Renal cortex interstitium (tissue), 11 donors: Measurements from ENCODE around the gene GRM4. TPM values are rescaled to one million over a fixed set of nuclear protein-coding genes. Genes with fewer than 3 reads are reported as not detected.
"Not testable (repeated sequence)": the region's sequence is repeated elsewhere in the genome, so short reads cannot be mapped to it uniquely, and the experiment has no call there.

Source experiments
- DNase-seq, 11 donors: peaks; one replicate each; pipeline ENCODE4 v3.0.0-alpha.2; 2013; ENCODE audit warnings: low read depth in 9 of 11, low spot score in 4 of 11; ENCODE audit errors: extremely low read depth in 1 of 11
- polyA plus RNA-seq, 3 donors: library from polyadenylated mRNA; unstranded; fragments of 120-200 nt; gene quantifications; one replicate each; pipeline ENCODE4 v1.2.1, GENCODE V29; 2013; ENCODE audit not compliant: insufficient read length in 3 of 3

Gene GRM4
- polyA plus RNA-seq, 3 donors = 0.53 to 0.74 (median 0.53) TPM

- no peak for DNase-seq
Observed at GRCh38 chr6:34020807-34021553, 124.9 kb downstream of the GRM4 start.

GRCh38 chr6:34020278-34020677, 125.6 kb downstream of the GRM4 start:
- no peak for DNase-seq

- no peak for DNase-seq
Observed at GRCh38 chr6:34018961-34019606, 126.8 kb downstream of the GRM4 start.

DNA sequence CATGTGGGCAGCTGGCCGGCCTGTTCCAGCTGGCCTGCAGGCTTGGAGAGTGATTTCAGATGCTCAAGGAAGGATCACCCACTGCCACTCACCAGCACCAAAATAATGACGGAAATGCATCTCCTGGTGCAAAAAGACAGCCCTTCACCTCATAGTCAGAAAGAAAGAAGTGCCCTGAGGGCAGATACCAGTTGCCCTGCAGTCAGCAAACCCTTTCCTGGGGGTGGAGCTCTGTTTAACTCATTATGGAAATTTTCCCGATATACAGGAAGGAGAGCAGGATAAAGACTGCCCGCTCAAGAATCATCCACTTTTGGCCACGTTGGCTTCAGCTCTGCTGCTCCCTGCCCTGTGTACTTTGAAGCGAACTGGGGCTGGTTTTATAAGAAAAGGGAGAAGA, 127.9 kb downstream of the GRM4 start:
- no peak for DNase-seq

DNA sequence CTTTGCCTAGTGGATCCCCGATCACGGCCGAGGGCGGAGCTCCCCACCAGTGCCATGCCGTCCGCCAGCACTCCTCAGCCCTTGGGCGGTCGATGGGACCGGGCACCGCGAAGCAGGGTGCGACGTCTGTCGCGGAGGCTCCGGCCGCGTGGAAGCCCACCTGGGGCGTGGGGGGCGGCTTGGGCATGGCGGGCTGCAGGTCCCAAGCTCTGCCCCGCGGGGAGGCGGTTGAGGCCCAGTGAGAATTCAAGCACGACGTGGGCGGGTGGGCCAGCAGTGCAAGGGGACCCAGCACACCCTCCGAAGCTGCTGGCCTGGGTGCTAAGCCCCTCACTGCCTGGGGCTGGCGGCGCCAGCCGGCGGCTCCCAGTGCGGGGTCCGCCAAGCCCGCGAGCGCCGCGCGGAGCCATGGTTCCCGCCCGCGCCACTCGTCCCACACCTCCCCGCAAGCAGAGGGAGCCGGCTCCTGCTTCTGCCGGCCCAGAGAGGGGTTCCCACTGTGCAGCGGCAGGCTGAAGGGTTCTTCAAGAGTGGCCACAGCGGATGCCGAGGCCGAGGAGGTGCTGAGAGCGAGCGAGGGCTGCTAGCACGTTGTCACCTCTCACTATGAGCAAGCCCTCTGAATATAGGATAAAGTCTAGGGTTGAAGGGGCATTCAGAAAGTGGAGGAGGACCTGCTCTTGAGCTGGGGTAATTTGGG, 128.6 kb downstream of the GRM4 start:
- no peak for DNase-seq

DNA sequence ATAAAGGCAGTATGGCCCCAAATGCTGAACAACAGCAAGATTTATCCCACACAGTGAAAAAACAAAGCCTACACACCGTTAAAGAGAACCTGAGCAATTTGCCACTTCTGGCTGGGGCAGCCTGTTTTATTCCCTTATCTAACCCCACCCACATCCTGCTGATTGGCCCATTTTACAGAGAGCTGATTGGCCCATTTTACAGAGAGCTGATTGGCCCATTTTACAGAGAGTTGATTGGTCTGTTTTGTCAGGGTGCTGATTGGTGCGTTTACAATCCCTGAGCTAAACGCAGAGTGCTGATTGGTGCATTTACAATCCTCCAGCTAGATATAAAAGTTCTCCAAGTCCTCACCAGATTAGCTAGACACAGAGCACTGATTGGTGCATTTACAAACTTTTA, 129.3 kb downstream of the GRM4 start:
- not testable (repeated sequence) for DNase-seq

- DNase-seq = peak in 1 of 11 donors; percentile 21
Observed at GRCh38 chr6:34015586-34015985, 130.3 kb downstream of the GRM4 start.

DNA sequence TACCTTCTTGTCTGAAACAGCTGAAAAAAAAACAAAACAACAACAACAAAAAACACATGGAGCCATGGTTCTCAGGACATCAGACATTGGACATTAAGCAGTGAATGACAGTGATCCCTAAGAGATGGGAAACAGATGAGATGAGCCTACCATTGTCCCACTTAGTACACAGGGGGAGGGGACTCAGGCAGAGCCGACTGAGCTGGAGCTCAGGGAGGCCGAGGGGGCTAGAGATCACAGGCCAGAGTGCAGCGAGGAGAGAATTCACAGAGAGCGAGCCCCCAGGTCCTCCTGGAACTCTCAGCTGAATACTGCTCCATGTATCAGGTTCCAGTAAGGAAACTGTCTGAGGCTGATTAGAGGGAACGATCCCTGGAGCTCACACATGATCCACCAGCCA, 134.6 kb downstream of the GRM4 start:
- DNase-seq = no peak

DNA sequence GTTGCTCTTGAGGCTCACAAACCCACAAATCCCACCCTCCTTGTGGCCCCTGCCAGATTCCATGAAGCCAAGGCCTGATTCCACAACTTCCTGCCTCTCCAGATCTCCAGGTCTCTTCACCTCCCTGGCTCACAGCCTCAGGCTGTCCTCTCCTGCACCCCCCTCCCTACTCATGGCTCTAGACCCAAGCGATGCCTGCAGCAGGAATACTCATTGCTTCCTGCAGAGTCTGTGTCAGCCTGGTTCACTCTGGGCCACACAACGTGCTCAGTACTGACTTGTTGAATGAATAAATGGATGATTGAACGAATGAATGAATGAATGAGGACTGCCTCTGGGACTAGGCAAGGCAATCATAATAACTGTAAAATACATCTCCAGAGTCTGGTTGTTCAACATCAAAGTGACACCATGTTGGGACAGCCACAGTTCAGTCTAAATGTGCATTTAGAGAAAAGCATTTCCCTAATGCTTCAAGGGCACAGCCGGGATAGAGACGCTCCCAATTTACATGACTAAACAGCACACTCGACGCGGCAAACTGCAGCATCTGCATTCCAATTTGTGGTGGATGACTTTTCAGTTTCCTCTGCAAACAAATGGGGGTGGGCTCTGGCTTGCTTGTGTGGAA, 139.9 kb downstream of the GRM4 start:
- no peak for DNase-seq

DNA sequence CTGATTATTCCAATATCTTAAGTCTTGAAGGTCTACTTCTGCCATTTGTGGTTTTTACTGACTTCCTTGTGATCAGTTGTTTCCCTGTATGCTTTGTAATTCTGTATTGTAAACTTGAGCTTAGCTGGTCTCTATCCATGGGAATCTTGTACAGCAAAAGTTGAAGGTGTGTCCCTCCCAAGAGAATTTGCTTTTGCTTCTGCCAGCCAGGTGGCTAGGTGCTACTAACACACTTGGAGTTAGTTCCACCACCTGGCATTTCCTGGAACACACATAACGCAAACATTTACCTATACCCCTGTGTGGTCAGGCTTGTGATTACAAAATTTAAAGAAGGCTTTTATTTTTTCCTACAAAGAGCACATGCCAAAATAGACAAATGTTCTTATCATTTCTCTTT, 141.2 kb downstream of the GRM4 start:
- DNase-seq = no peak

GRCh38 chr6:34003962-34004361, 141.9 kb downstream of the GRM4 start:
- DNase-seq = no peak

- DNase-seq = no peak
Observed at GRCh38 chr6:34001706-34002621, 143.9 kb downstream of the GRM4 start.

DNA sequence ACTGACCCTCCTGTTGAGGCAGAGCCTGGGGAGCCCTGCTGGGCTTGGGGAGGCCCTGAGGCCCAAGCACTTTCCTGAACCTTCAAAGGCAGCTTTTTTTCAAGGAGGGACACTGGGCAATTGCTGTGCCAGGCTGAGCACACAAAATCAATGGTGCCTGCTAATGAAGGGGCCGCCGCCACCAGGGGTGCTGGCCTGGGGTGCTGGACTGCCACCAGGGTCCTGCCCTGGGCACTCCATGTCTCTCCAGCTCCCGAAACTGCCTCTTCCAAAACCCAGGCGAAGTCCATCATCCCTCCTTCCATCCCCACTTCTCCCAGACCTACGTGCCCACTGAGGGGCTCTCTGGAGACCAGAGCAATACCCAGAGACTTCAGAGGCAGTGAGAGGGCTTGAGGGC, 145.6 kb downstream of the GRM4 start:
- DNase-seq = no peak

GRCh38 chr6:33999567-33999966, 146.3 kb downstream of the GRM4 start:
- no peak for DNase-seq

GRCh38 chr6:33998660-33999059, 147.2 kb downstream of the GRM4 start:
- no peak for DNase-seq

DNA sequence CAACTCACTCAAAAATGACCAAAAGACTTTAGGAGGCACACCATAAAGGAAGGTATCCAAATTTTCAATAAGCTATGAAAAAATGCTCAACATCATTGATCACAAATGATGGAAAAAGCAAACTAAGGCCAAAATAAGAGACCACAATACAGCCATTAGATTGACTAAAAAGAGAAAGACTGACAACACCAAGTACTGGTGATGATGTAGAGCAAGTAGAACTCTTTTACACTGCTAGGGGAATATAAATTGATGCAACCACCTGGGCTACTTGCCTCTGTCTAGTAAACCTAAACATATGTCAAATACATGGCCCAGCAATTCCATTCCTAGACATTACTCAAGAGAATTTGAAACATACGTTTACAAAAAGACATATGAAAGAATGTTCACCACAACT, 148.6 kb downstream of the GRM4 start:
- DNase-seq = no peak

- DNase-seq = no peak
Observed at GRCh38 chr6:33996120-33996475, 149.8 kb downstream of the GRM4 start.

GRCh38 chr6:33995309-33996119, 150.4 kb downstream of the GRM4 start:
- DNase-seq = no peak
